HepG2 (cell line): Measurements from ENCODE around the gene C11orf86. TPM values are rescaled to one million over a fixed set of nuclear protein-coding genes. Genes with fewer than 3 reads are reported as not detected.
A peak's percentile ranks its signal among the peaks of the same experiment; 100 is the strongest.

Source experiments
- BCL3 ChIP-seq: sonication (generic); formaldehyde crosslinking; IDR thresholded peaks from 2 replicates; pipeline ENCODE4 v1.5.1; 2020; ENCODE audit warnings: mild to moderate bottlenecking, missing genetic modification reagents, moderate library complexity
- CBX1 ChIP-seq: IDR thresholded peaks from one replicate; pipeline ENCODE4 v1.6.1; 2016; ENCODE audit warnings: antibody characterized with exemption, low read depth
- CCDC6 ChIP-seq: sonication (generic); formaldehyde crosslinking; IDR thresholded peaks from 2 replicates; pipeline ENCODE4 v1.8.1; 2022; ENCODE audit warnings: mild to moderate bottlenecking, missing genetic modification reagents, moderate library complexity
- CHCHD3 ChIP-seq: sonication (generic); formaldehyde crosslinking; IDR thresholded peaks from 2 replicates; pipeline ENCODE4 v1.8.0; 2022; ENCODE audit warnings: mild to moderate bottlenecking, missing genetic modification reagents, moderate library complexity
- CREB3 ChIP-seq: sonication (generic); formaldehyde crosslinking; IDR thresholded peaks from 2 replicates; pipeline ENCODE4 v1.5.0; 2020; ENCODE audit warnings: missing genetic modification reagents
- FLYWCH1 ChIP-seq: sonication (generic); formaldehyde crosslinking; IDR thresholded peaks from 2 replicates; pipeline ENCODE4 v1.8.1; 2023; ENCODE audit warnings: mild to moderate bottlenecking, missing genetic modification reagents
- GATA4 ChIP-seq: sonication (generic); IDR thresholded peaks from 2 replicates; pipeline ENCODE4 v1.6.1; 2016; ENCODE audit warnings: antibody characterized with exemption, low read depth, borderline replicate concordance
- KLF9 ChIP-seq: IDR thresholded peaks from 2 replicates; pipeline ENCODE4 v1.6.1; 2016; ENCODE audit warnings: low read depth
- NBN ChIP-seq: fragments of 450-650 bp; conservative IDR thresholded peaks from 2 replicates; pipeline ENCODE4 v1.6.1; 2017
- NCOA2 ChIP-seq: sonication (generic); formaldehyde crosslinking; IDR thresholded peaks from 2 replicates; pipeline ENCODE4 v1.8.0; 2022; ENCODE audit warnings: inconsistent platforms
- REXO4 ChIP-seq: sonication (generic); formaldehyde crosslinking; IDR thresholded peaks from 2 replicates; pipeline ENCODE4 v1.8.0; 2022; ENCODE audit warnings: missing genetic modification reagents, mild to moderate bottlenecking, borderline replicate concordance
- SP2 ChIP-seq: sonication (generic); formaldehyde crosslinking; IDR thresholded peaks from 2 replicates; pipeline ENCODE4 v1.5.1; 2020; ENCODE audit warnings: mild to moderate bottlenecking, missing genetic modification reagents
- TP53 ChIP-seq: sonication (generic); formaldehyde crosslinking; conservative IDR thresholded peaks from 2 replicates; pipeline ENCODE4 v1.4.0; 2020; ENCODE audit warnings: missing genetic modification reagents
- ZBTB40 ChIP-seq, 2 experiments: fragments of 450-650 bp in 1 of 2; sonication (generic) in 1 of 2; formaldehyde crosslinking in 1 of 2; IDR thresholded peaks; 2 replicates each; pipeline versions ENCODE4 v1.6.1 to v1.8.0; 2016 to 2022; ENCODE audit warnings: antibody characterized with exemption in 1 of 2, mild to moderate bottlenecking in 1 of 2, missing genetic modification reagents in 1 of 2
- ZNF224 ChIP-seq: sonication (generic); formaldehyde crosslinking; IDR thresholded peaks from 2 replicates; pipeline ENCODE4 v1.5.0; 2020; ENCODE audit warnings: mild to moderate bottlenecking, missing genetic modification reagents
- ZNF337 ChIP-seq: sonication (generic); formaldehyde crosslinking; IDR thresholded peaks from 2 replicates; pipeline ENCODE4 v1.5.1; 2020; ENCODE audit warnings: missing genetic modification reagents, low read depth, mild to moderate bottlenecking, borderline replicate concordance
- ZNF484 ChIP-seq: sonication (generic); formaldehyde crosslinking; IDR thresholded peaks from 2 replicates; pipeline ENCODE4 v1.5.1; 2020; ENCODE audit warnings: mild to moderate bottlenecking, low read depth, missing genetic modification reagents, borderline replicate concordance
- ZNF841 ChIP-seq: sonication (generic); formaldehyde crosslinking; IDR thresholded peaks from 2 replicates; pipeline ENCODE4 v1.8.1; 2023; ENCODE audit warnings: missing genetic modification reagents, borderline replicate concordance
- ZNF878 ChIP-seq: sonication (generic); formaldehyde crosslinking; IDR thresholded peaks from 2 replicates; pipeline ENCODE4 v1.8.1; 2023; ENCODE audit warnings: mild to moderate bottlenecking, missing genetic modification reagents, moderate library complexity
- polyA plus RNA-seq, 8 experiments: library from polyadenylated mRNA; depleted of rRNA in 3 of 8; stranded (reverse) in 7 of 8; unstranded in 1 of 8; fragments of >200 nt; fragmentation: Illumina TruSeq in 4 of 8; extraction: Trizol in 4 of 8; gene quantifications; 2 replicates each; pipeline versions ENCODE4 v1.2.1 to v1.2.3, GENCODE V29; 2011 to 2016; ENCODE audit warnings: low read depth in 4 of 8, missing spikeins in 1 of 8, mixed read lengths in 1 of 8; ENCODE audit not compliant: insufficient read depth in 1 of 8
- total RNA-seq, 5 experiments: library from RNA; depleted of rRNA; stranded (reverse); fragments of >200 nt; fragmentation: Illumina TruSeq; extraction: Trizol; gene quantifications; 2 replicates each; pipeline ENCODE4 v1.2.3, GENCODE V29; 2016; ENCODE audit warnings: low read depth in 1 of 5

C11orf86 gene
- total and polyA plus RNA-seq, 2 of the 13 experiments (the other 11 are each of a cell fraction or from before 2014, with no cell fraction given), result 0.11 to 0.18 TPM

- peak; percentile 82; the same call in 1 of the 2 replicates for TF ChIP-seq REXO4 (CRISPR knock-in tag)
- TF ChIP-seq BCL3 (CRISPR knock-in tag), result peak; percentile 64
- no peak for TF ChIP-seq CREB3 (CRISPR knock-in tag)
- TF ChIP-seq ZNF841 (CRISPR knock-in tag), result peak; percentile 90; the same call in 1 of the 2 replicates
- TF ChIP-seq FLYWCH1 (CRISPR knock-in tag), result peak; percentile 98
- peak; percentile 62 for TF ChIP-seq NCOA2 (CRISPR knock-in tag)
- TF ChIP-seq ZNF484 (CRISPR knock-in tag), result no peak
- peak; percentile 93; the same call in 1 of the 2 replicates for TF ChIP-seq CCDC6
- TF ChIP-seq ZBTB40 (IDR thresholded peaks at IDR 0.05), result no peak
- TF ChIP-seq ZBTB40 (CRISPR knock-in tag; IDR thresholded peaks at IDR 0.05), result 0 out of 2 replicates have a peak, but pooled peaks have one; percentile 64
- TF ChIP-seq CBX1, result peak; percentile 52
- TF ChIP-seq CHCHD3 (CRISPR knock-in tag), result peak; percentile 89
- 0 out of 2 replicates have a peak, but pooled peaks have one; percentile 59 for TF ChIP-seq KLF9 (CRISPR knock-in tag)
- TF ChIP-seq ZNF878 (CRISPR knock-in tag), result peak; percentile 98
- TF ChIP-seq TP53 (CRISPR knock-in tag), result no peak
- peak; percentile 97; the same call in 1 of the 2 replicates for TF ChIP-seq ZNF224 (CRISPR knock-in tag)
- no peak for TF ChIP-seq ZNF337 (CRISPR knock-in tag)
- no peak for TF ChIP-seq GATA4
- TF ChIP-seq NBN, result no peak
- TF ChIP-seq SP2 (CRISPR knock-in tag), result peak; percentile 100
Observed at GRCh38 chr11:66958232-66958955, 16.7 kb upstream of the C11orf86 start, which contains the start of gene PC (continued).
